Measurements from ENCODE around the gene POLR1A.

GRCh38 chr2:86135653-86136052 is 30.0 kb upstream of the POLR1A start:
- TF ChIP-seq CTCF (IDR thresholded peaks at IDR 0.05; ENCODE audit: borderline replicate concordance, extremely low read depth, low read length, poor library complexity, severe bottlenecking) (no peak), EZH2 (IDR thresholded peaks at IDR 0.05; ENCODE audit: borderline replicate concordance, low read depth, low read length, severe bottlenecking) (no peak)

Data from DND-41 (cell line).